ENCODE results near the gene RNF144A.

DNA sequence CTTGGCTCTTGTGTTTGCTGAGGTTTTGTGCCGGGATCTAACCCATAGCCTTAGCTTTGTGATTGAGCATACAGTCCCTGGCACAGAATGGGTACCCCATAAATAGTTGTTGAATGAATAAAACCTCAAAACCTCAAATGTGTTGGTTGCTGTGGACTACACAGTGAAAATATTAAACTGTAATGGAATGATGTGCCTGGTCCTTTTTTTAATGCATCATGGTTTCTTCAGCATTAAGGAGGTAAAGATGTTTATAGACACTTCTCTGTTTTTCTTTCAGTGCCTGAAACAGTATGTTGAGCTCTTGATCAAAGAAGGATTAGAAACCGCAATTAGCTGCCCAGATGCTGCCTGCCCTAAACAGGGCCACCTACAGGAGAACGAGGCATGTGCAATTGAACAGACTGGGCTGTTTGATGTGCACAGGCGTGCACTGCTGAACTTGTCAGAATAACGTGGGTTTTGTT is 97.0 kb downstream of the RNF144A start:
- TF ChIP-seq TBL1XR1 (IDR thresholded peaks at IDR 0.05; ENCODE audit: low read depth, low read length) (no peak), CTCF (IDR thresholded peaks at IDR 0.05 in 2 of 3, conservative IDR thresholded peaks at IDR 0.05 in 1 of 3; ENCODE audit: control insufficient read depth in 2 of 3, extremely low read depth in 1 of 3, insufficient read depth in 1 of 3, low read depth in 3 of 3, low read length in 3 of 3) (peak; percentile 37 to 61 (median 58); a peak in 5 of 6 replicates), CREM (IDR thresholded peaks at IDR 0.05; ENCODE audit: low read depth) (no peak), SUZ12 (IDR thresholded peaks at IDR 0.05; ENCODE audit: unreplicated experiment) (no peak), POLR2A (IDR thresholded peaks at IDR 0.05; ENCODE audit: low read depth, low read length) (no peak), SMC3 (IDR thresholded peaks at IDR 0.05; ENCODE audit: borderline replicate concordance, low read length) (peak; percentile 55; the same call in 1 of the 2 replicates), CHD4 (IDR thresholded peaks at IDR 0.05) (no peak), ETV6 (conservative IDR thresholded peaks at IDR 0.05 in 1 of 2, IDR thresholded peaks at IDR 0.05 in 1 of 2; ENCODE audit: borderline replicate concordance in 1 of 2, low read depth in 1 of 2) (no peak), USF1 (IDR thresholded peaks at IDR 0.05; ENCODE audit: borderline replicate concordance, extremely low read length, insufficient read depth, low read depth, low read length) (no peak)
